ENCODE results near the gene CXXC5.

The CXXC5 gene

DNA sequence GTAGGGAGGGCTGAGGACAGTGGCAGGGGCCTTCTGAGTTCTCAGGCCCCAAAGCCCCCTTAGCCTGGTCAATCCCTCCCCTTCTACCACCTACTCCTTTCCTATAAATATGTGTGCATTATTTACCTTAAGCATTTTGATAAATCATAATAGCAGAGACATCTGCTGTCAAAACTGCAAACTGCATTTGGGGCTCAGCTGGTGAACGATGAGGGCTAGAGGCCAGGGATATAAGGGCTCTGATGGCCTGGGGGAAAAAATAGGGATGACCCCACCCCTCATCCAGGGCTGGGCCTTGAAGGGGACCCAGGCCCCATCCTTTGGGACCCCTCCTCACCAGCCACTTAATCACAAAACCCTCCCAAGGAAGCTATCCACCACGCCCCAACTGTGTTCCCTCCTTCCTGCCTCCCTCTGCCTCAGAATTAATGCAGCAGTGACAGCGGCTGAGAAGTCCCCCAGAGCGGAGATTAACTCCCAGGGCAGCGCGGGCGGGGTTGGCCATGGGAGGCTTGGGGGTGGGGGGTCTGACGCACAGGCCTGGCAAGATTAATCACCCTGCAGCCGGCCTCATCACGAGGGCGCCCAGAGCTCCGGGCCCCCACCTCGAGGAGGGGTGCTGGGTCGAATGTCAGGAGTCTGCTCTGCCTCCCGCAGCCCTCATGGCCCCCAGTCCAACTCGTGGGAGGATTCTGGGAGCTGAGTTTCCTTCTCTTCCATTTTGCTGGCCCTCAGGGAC lies 42.1 kb downstream of the CXXC5 start:
- H3K4me3 ChIP-seq (ENCODE audit: control insufficient read depth, low read depth, low read length) = no peak overlapping the region
- peak; percentile 80 for DNase-seq (ENCODE audit: low read depth)
- TF ChIP-seq, protein P1, sequence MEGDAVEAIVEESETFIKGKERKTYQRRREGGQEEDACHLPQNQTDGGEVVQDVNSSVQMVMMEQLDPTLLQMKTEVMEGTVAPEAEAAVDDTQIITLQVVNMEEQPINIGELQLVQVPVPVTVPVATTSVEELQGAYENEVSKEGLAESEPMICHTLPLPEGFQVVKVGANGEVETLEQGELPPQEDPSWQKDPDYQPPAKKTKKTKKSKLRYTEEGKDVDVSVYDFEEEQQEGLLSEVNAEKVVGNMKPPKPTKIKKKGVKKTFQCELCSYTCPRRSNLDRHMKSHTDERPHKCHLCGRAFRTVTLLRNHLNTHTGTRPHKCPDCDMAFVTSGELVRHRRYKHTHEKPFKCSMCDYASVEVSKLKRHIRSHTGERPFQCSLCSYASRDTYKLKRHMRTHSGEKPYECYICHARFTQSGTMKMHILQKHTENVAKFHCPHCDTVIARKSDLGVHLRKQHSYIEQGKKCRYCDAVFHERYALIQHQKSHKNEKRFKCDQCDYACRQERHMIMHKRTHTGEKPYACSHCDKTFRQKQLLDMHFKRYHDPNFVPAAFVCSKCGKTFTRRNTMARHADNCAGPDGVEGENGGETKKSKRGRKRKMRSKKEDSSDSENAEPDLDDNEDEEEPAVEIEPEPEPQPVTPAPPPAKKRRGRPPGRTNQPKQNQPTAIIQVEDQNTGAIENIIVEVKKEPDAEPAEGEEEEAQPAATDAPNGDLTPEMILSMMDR (conservative IDR thresholded peaks at IDR 0.05; ENCODE audit: control insufficient read depth, insufficient read depth, low read depth, low read length) = peak; percentile 59

GRCh38 chr5:139690803-139691629 lies 42.9 kb downstream of the CXXC5 start:
- DNase-seq (ENCODE audit: low read depth) = no peak
- no peak overlapping the region for H3K4me3 ChIP-seq (ENCODE audit: control insufficient read depth, low read depth, low read length)
- TF ChIP-seq, protein P1 (conservative IDR thresholded peaks at IDR 0.05; ENCODE audit: control insufficient read depth, insufficient read depth, low read depth, low read length) = no peak

GRCh38 chr5:139692148-139692547 lies 44.0 kb downstream of the CXXC5 start:
- TF ChIP-seq, protein P1 (conservative IDR thresholded peaks at IDR 0.05; ENCODE audit: control insufficient read depth, insufficient read depth, low read depth, low read length) = no peak
- no peak for DNase-seq (ENCODE audit: low read depth)
- H3K4me3 ChIP-seq (ENCODE audit: control insufficient read depth, low read depth, low read length) = no peak overlapping the region

DNA sequence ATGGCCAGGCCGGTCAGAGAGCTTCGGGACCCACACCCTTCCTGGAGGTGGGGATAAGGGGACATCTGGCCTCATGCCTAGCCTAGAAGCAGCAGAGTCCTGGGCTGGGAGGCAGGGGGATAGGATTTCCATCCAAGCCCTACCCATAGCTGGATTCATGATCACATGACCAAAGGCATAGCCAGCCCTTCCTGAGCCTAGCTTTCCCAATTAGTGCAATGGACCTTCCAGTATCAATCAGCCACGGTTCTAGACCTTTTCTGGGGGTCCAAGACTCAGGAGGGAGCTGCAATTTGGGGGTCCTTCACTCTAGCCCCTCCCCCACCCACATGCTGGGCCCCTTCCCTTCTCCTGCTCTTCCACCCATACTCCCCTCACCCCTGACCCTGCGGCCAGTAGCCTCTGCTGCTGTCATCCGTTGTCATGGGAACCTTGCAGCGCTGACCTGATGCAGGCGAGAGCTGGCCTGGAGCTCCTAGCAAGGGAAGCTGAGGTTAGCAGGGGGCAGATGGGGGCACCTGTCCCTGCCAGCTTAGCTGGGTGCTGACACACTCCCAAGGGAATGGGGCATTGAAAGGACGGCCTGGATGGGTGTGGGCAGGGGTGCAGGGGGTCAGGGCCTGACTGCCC lies 44.6 kb downstream of the CXXC5 start:
- TF ChIP-seq, protein P1 (conservative IDR thresholded peaks at IDR 0.05; ENCODE audit: control insufficient read depth, insufficient read depth, low read depth, low read length) = no peak
- H3K4me3 ChIP-seq (ENCODE audit: control insufficient read depth, low read depth, low read length) = no peak overlapping the region
- DNase-seq (ENCODE audit: low read depth) = no peak

- TF ChIP-seq, protein P1 (conservative IDR thresholded peaks at IDR 0.05; ENCODE audit: control insufficient read depth, insufficient read depth, low read depth, low read length) = no peak
- no peak overlapping the region for H3K4me3 ChIP-seq (ENCODE audit: control insufficient read depth, low read depth, low read length)
- DNase-seq (ENCODE audit: low read depth) = no peak
Observed at GRCh38 chr5:139693676-139694364, 45.7 kb downstream of the CXXC5 start.

- H3K4me3 ChIP-seq (ENCODE audit: control insufficient read depth, low read depth, low read length) = no peak overlapping the region
- no peak for DNase-seq (ENCODE audit: low read depth)
- TF ChIP-seq, protein P1 (conservative IDR thresholded peaks at IDR 0.05; ENCODE audit: control insufficient read depth, insufficient read depth, low read depth, low read length) = no peak
Observed at GRCh38 chr5:139694556-139695177, 46.5 kb downstream of the CXXC5 start.
